ENCODE results near the gene TINAG.
"Not testable (repeated sequence)": the region's sequence is repeated elsewhere in the genome, so short reads cannot be mapped to it uniquely, and the experiment has no call there.

TINAG gene

DNA sequence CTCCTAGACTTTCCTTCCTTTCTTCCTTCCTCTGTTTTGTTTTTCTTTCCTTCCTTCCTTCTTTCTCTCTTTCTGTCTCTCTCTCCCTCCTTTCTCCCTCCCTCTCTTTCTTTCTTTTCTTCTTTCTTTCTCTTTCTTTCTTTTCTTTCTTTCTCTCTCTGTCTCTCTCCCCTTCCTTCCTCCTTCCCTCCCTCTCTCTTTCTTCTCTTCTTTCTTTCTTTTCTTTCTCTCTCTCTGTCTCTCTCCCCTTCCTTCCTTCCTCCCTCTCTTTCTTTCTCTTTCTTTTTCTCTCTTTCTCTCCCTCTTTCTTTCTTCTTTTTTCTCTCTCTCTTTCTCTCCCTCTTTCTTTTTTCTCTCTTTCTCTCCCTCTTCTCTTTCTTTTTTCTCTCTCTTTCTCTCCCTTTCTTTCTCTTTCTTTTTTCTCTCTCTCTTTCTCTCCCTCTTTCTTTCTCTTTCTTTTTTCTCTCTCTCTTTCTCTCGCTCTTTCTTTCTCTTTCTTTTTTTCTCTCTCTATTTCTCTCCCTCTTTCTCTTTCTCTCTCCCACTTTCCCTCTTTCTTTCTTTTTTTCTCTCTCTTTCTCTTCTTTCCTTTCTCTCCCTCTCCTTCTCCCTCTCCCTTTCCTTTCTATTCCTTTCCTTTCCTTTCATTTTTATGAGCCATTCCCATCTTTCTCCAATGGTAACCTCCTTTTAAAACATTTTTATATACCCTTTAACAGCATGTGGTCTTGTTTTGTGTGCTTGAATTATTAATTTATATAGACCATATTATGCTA is 2.3 kb downstream of the TINAG start:
- no peak for DNase-seq

DNA sequence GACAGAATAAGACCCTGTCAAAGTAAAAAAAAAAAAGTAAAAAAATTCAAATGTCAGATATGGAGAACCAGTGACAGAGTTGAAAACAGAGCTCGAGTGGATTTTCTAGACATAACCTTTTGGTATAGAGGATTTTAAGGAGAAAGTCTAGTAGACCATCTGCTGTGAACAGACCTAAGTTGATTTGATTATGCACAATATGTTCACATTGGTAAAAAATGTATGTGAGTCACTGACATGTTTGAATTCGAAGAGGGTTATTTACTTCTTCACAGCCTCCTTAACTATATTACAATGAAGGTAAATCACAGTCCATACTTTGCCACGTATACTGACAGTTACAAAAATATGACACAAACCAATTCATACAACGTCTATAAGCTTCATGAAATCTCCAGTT is 7.4 kb downstream of the TINAG start:
- DNase-seq = no peak

DNA sequence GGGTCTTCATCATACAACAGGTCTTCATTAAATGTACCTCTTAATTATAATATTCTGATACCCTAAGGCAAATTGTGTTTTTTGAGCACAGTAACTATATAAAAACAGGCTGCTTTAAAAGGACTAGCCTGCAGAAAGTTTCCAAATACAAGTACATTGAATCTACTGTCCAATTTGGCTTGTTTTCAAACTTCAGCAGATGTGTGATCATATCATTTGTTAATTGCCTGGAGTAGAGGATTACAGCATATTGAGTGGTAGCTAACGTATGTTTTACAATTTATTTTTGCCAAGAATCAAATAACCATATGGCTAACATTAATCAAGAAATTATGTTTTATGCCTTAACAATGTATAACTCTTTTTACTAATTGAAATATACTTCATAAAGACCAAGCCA is 12.6 kb downstream of the TINAG start:
- DNase-seq = no peak

DNA sequence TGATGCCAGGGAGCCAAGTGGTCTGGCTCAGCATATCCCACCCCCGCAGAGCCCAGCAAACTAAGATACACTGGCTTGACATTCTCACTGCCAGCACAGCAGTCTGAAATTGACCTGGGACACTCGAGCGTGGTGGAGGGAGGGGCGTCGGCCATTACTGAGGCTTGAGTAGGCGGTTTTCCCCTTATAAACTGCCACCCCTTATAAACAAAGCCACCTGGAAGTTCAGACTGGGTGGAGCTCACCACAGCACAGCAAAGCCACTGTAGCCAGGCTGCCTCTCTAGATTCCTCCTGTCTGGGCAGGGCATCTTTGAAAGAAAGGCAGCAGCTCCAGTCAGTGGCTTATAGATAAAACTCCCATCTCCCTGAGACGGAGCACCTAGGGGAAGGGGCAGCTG is 19.4 kb downstream of the TINAG start:
- DNase-seq = no peak

DNA sequence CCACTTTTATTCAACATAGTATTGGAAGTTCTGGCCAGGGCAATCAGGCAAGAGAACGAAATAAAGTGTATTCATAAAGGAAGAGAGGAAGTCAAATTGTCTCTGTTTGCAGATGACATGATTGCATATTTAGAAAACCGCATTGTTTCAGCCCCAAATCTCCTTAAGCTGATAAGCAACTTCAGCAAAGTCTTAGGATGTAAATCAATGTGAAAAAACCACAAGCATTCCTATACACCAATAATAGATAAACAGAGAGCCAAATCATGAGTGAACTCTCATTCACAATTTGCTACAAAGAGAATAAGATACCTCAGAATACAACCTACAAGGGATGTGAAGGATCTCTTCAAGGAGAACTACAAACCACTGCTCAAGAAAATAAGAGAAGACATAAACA is 23.3 kb downstream of the TINAG start:
- not testable (repeated sequence) for DNase-seq

DNA sequence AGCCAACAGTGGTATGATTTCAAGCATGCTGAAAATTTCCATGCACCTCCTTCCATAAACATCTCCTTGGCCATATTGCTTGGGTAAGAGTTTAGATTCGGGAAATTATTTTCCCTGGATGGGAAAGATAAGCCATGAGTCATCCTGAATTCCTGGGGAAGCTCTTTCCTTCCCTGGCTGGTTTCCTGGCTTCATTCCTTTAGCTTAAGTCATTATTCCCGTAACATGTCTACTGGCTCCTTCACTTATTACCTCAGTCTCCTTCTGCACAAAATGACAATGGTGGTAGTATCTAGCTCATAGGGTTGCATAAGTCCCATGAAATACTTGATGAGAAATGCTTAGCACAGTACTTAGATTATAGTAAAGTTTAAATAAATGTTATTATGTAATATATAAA is 27.6 kb downstream of the TINAG start:
- no peak for DNase-seq

DNA sequence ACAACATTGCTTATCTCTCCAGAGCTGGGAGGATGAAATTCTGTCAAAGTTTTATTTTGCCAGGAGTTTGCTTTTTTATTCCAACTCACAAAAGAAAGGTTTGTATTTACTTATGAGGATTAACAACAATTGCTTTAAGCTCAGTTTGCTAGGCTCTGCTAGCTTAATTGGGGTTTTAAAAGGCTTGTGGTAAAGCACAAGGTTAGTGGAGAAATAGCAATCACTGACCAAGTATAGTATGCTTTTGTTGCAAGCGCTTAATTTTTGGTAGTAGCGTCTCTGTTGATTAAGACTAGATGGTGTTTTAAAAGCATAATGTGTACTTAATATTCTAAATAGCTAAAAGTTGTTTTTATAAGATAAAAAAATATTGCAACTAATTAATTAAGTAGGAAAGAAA is 45.7 kb downstream of the TINAG start:
- no peak for DNase-seq

DNA sequence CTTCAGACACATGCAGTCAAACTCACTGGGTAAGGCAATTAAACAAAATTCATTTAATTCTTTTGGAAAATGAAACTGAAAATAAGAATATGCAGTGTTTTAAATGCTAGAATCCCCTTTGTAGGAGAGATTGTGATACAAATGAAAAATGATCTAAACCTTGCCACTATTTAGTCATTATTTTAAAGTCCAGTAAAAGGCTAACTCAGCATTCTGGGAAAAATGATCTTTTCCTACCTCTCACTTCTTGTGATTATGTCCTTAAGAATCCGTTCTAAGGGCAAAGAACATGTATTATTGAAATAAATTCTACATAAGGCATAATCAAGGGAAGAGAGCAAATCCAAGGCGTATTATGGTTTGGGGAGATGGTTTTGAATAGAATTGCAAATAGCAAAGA is 46.4 kb downstream of the TINAG start:
- DNase-seq = no peak

DNA sequence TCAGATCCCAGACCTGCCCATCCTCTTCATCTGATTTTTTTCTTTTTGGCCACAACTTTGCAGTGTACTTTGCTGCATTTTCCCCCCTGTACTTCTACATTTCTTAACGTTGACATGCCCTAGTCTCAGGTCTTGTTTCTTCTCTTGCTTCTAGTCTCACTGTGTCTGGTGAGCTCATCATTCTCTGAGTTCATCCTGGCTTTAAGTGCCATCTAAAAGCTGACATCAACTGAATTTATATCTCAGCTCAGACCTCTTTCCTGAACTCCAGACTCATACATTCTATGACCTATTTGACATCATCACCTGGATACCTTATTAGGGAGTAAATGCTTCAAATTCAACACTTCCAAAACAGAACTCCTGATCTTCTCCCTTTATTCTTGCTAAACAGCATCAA is 48.9 kb downstream of the TINAG start:
- no peak for DNase-seq

DNA sequence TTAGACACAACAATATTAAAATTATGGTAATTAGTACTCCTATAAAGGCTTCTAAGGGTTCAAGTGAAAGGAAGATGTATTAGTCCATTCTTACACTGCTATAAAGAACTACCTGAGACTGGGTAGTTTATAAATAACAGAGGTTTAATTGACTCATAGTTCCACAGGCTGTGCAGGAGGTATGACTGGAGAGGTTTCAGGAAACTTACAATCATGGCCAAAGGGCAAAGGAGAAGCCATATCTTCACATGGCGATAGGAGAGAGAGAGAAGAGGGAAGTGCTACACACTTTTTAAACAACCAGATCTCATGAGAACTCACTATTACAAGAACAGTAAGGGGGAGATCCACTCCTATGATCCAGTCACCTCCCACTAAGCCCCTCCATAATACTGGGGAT is 52.9 kb downstream of the TINAG start:
- DNase-seq = no peak

DNA sequence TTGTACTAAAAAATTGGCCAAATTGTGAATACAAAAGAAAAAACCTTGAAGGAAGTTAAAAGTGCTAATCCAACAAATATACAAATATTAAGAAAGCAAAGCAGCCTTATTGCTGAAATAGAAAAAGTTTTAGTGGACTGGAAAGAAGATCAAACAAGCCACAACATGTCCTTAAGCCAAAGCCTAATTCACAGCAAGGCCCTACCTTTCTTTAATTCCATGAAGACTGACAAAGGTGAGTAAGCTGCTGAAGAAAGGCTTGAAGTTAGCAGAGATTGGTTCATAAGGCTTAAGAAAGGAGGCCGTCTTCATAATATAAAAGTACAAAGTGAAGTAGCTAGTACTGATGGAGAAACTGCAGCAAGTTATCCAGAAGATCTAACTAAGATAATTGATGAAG is 53.5 kb downstream of the TINAG start:
- DNase-seq = no peak

DNA sequence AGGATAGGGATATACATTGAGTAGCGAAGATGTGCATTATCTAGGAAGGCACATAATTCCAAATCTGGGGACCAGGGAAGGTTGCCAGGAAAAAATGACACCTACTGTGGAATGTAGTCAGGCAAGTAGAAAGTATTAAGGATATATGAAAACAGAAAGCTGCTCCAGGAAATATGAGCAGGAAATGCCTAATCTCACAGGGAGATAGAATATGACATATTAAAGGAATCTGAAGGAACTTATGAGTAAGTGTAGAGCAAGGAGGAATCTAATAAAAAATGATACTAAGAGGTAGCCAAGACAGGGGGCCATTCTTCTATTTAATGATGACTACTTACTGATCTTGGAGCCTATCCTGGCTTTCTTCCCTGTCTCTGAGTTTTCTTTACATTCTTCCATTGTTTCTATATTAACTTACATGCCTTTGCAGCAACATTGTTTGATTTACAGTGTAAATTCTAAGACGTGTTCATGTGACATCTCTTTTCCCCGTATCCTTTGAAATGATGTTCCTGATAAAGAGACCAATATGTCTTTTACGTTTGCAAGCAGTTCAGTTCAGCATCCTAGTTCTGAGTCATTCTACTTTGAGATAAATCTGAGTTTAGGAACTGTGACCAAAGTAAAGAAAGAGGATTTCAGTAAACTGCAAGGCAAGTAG is 58.6 kb downstream of the TINAG start:
- no peak for DNase-seq

DNA sequence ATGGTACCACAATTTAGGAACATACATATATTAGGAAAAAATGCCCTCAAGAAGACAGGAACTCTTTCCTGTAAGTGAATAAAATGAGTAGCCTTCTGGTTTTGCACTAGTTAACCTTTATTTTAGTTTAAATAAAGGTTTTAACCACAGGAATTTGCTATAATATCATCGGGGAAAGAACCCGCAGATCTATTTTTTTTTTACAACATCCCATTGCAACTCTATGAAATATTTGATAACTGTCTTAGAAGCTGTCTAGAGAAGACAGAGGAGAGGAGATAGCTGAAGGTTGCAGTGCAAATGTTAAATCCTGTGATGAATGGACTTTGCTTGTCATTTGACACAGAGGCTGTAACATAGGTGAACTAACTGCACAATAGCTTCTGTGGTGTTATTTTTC is 69.5 kb downstream of the TINAG start:
- DNase-seq = no peak

DNA sequence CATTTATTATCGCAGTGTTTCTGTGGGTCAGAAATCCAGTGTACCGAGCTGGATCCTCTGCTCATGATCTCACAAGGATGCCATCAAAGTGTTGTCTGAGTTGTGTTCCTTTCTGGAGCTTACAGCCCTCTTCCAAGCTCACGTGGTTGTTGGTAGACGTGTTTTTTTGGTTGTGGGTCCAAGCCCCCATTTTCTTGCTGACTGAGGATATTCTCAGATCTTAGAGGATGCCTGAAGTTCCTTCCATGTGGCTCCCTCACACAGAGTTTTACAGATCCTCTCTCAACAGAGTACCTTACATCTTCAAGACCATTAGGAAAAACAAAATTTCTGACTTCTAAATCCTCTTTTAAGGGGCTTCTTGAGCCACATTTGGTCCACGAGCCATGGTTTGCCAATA is 78.1 kb downstream of the TINAG start:
- no peak for DNase-seq

DNA sequence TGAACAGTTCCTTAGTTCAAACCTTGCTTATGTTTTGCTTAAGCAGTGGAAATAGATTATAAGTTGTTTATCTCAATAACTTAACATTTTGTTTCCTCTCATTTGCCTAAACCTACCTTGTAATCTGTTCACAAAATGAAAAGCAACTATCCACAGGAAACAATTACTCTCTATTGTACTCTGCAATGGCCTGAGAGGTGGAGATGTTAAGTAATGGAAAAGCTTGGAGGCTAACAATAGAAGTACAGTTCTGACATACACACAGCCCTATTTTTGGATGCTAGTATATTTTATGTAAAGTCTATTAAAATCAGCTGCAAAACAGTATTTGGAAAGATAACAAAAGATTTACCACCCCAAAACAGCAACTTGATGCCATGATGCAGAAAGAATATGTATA is 82.1 kb downstream of the TINAG start:
- no peak for DNase-seq

DNA sequence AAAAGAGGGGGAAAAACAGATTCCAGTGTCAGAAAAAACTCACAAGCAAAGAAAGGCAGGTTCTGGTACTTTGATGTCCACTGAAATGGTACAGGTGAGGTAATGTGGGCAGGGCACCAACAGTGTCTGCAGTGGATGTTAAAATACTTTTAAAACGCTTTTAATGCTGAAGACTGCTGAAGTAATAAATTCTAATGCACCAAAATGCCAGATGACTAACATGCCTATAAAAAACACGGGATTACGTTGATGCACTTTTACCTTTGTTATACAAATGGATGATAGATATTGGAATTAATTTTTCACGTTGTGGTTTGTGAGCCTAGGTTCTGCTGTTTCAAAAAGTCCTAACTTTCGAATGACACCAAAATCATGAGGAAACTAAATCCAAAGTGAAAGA is 83.3 kb downstream of the TINAG start:
- DNase-seq = no peak

DNA sequence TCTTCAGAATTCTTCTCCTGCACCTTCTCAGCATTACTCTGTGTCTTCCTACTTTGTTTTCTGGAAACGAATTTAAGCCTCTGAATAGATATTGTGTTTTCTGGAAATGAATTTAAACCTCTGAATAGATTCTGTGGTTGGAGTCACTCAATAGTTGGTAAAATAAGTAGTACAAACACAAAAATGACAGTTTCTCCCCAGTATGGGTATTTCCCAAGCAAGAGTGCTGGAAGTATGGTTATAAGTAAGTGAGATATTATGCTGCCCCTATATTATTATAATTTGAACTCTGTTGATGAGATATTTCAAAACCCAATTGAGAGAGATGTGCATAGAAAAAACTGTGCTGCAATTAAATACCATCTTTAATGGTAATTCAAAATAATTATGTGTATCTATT is 94.9 kb downstream of the TINAG start:
- DNase-seq = no peak

DNA sequence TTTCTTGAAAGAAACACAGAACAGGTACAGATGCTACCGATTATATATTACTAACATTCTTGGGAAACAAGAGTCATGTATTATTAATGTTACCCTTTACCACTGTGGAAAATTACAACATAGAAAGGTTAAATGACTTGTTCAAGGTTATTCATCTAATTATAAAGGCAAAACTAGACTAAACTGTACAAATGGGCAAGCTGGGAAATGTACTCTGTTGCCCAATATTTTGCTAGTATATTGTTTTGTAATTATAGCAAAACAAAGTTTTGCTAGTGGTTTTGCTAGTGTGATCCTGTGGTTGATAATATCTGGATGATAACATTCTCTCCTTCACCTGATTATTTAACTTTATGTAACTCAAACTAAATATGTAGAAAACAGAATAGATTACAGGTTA is 96.5 kb downstream of the TINAG start:
- DNase-seq = no peak

DNA sequence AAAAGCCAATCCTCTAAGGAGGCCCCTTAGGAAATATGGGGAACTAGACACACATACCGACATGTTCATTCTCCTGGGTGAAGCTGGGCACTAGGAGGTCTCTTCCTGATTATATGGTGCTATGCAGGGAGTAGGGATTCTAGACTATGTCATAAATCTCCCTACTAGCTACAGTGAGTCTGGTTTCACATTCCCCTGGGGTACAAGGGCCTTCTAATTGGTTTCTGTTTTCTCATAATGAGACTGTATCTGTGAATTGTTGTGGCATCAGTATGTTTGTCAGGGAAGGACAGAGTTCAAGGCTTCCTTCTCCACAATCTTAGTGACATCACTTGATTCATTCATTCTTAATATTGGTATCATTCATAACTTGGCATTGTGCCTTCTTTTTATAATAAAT is 103.5 kb downstream of the TINAG start:
- DNase-seq = no peak

DNA sequence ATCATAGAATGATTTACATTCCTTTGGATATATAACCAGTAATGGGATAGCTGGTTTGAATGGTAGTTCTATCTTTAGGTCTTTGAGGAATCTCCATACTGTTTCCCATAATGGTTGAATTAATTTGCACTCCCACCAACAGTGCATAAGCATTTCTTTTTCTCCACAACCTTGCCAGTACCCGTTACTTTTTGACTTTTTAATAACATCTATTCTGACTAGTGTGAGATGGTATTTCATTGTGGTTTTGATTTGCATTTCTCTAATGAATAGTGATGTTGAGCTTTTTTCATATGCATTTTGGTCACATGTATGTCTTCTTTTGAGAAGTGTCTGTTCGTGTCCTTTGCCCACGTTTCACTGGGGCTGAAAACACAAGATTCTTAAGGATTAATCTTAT is 107.3 kb downstream of the TINAG start:
- DNase-seq = no peak

DNA sequence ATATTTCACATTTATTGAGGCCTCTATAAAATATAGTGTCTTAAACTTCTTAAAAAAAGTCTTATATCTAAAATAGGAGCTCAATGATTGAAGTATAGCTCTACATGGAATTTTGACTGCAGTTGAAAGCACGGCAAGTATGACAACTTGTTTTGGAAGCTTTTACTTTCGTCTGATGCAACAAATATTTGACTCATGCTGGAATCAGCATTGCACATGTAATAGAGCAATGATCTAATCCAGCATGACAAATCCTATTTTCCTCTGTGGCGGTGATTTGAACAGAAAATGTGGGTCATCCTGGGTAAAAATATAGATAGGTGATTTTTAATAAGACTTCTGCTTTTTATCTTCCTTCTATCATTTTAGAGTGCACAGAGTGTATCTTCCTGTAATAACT is 111.6 kb downstream of the TINAG start:
- DNase-seq = no peak

DNA sequence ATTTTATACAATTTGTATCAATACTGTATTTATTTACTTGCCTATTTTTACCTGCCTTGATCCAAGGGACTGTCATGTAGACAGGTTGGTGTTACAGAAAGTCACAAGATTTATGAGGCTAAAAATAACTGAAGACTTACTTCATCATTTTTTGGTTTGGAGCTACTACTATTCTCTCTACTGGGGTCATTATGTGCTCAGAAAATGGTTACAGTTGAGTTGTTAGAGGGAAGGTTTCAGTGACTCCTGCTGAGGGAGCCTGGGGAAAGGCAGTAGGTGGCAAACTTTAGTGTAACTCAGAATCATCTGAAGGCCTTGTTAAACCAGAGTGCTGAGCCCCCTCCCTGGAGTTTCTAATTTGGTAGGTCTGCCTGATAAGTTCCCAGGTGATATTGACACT is 118.8 kb downstream of the TINAG start:
- DNase-seq = no peak

DNA sequence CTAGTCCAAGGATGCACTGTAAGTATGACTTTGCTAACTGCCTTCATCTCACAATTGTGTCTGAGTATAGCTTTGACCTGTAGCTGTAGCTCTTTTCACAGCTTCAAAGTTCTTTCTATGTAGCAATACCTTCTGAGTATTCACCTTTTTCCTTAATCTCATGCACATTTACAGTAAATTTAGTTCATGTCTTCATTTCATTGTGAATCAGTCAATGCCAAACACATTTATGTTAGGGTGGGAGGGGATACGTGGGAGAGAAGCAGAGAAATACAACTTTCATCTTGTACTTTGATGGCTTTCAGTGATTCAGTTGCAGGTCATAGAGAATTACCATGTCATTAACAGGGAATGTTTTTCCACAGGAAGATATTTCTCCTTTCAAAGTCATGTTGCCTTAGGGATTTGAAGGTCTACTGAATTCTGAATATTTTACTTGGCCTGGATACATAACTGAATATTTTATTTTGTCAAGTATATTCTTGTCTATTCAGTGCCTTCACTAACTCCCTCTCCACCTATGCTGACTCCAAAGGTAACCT is 119.2 kb downstream of the TINAG start:
- DNase-seq = no peak

DNA sequence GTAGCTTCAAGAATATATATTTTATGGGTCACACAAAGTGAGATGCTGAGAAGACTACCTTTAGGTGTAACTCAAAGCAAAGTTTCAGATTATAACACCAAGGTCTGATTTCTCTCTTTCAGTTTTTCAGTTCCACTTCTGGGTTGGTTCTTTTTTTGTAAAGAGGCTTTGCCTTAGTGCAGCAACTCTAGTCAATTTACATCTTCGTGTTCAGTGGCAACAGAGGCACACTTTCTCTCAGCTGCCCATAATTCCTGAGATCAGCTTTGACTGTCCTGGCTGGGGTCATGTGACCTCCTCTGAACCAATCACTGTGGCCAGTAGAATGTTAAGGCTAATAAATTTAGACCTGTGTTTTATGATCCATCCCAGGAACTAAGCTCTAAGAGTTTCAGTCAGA is 120.2 kb downstream of the TINAG start:
- no peak for DNase-seq

DNA sequence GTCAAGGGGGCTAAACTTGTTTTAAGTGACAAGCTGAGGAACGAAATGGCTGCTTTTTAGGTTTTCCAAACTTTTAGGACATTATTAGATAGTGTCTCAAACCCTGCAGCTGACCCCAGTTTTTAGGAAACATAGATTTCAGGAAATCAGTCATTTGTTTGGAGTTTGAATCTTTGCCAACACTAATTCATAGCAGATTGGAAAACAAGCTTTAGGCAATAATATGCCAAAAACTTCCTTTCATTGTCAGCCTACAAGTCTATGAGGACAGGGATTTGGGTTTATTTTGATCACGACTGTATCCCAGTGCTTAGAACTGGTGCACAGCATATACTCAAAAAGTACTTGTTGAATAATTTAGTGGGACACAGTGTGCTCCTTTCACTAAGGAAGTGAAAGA is 123.2 kb downstream of the TINAG start:
- DNase-seq = no peak

Data from CD4-positive, alpha-beta T cell treated with Interleukin-17A for 4 hours (primary cell).